IMR-90 (cell line): Measurements from ENCODE around the gene DRC7. TPM values are rescaled to one million over a fixed set of nuclear protein-coding genes. Genes with fewer than 3 reads are reported as not detected.

ENCODE experiments used
- ATAC-seq: fragments of 200-7000 bp; cut with Tn5 transposase; 2 replicates; pipeline ENCODE4 v1.9.1; 2020; ENCODE audit warnings: low read depth, mild to moderate bottlenecking, moderate library complexity
- BruUV-seq: library from RNA; stranded (reverse); fragments of 400-500 nt; replicated peaks from 2 replicates; lab custom pipeline; 2021; lab: Mats Ljungman, UMichigan
- CTCF ChIA-PET: fragments of 300-600 bp; formaldehyde crosslinking; extraction: SDS; loops from one replicate; lab custom pipeline; 2021; ENCODE audit warnings: antibody characterized with exemption; lab: Yijun Ruan, JAX
- POLR2A ChIA-PET: fragments of 300-600 bp; sonication (Branson Sonifier 250); formaldehyde crosslinking; loops from one replicate; lab custom pipeline; 2022; ENCODE audit warnings: antibody characterized with exemption; ENCODE audit not compliant: unreplicated experiment; lab: Charles Lee
- DNase-seq: peaks from one replicate; pipeline ENCODE4 v3.0.0; 2013
- H2AFZ ChIP-seq: replicated peaks from 2 replicates; pipeline ENCODE3; 2013; ENCODE audit warnings: low read length, mild to moderate bottlenecking; ENCODE audit not compliant: poor library complexity
- H2AK5ac ChIP-seq: 2 replicates; pipeline ENCODE4 v1.6.1; 2013; ENCODE audit warnings: low read depth, low read length, inconsistent platforms
- H2AK9ac ChIP-seq: replicated peaks from 2 replicates; pipeline ENCODE3; 2013; ENCODE audit warnings: mild to moderate bottlenecking, low read depth, low read length, moderate library complexity; ENCODE audit not compliant: poor library complexity
- H2BK120ac ChIP-seq: 2 replicates; pipeline ENCODE4 v1.6.1; 2013; ENCODE audit warnings: low read depth, low read length, inconsistent platforms
- H2BK15ac ChIP-seq: 3 replicates; pipeline ENCODE4 v1.6.1; 2013; ENCODE audit warnings: low read depth, low read length, inconsistent platforms
- H2BK20ac ChIP-seq: 2 replicates; pipeline ENCODE4 v1.6.1; 2013; ENCODE audit warnings: low read depth, mild to moderate bottlenecking, inconsistent platforms, low read length, moderate library complexity
- H2BK5ac ChIP-seq: 2 replicates; pipeline ENCODE4 v1.6.1; 2013; ENCODE audit warnings: mild to moderate bottlenecking, low read depth, low read length, inconsistent platforms; ENCODE audit not compliant: poor library complexity, severe bottlenecking
- H3K14ac ChIP-seq: replicated peaks from 2 replicates; pipeline ENCODE4 v1.6.1; 2013; ENCODE audit warnings: low read depth, low read length, inconsistent platforms
- H3K18ac ChIP-seq: 2 replicates; pipeline ENCODE4 v1.6.1; 2013; ENCODE audit warnings: low read depth, low read length, control low read depth
- H3K23ac ChIP-seq: 2 replicates; pipeline ENCODE4 v1.6.1; 2013; ENCODE audit warnings: low read depth, low read length, inconsistent platforms
- H3K27ac ChIP-seq: 2 replicates; pipeline ENCODE4 v1.5.1; 2013; ENCODE audit warnings: mild to moderate bottlenecking, control low read depth, low read length; ENCODE audit not compliant: insufficient read depth
- H3K27me3 ChIP-seq: 2 replicates; pipeline ENCODE4 v1.6.1; 2013; ENCODE audit warnings: low read length; ENCODE audit not compliant: control insufficient read depth, insufficient read depth
- H3K36me3 ChIP-seq: 2 replicates; pipeline ENCODE4 v1.6.1; 2013; ENCODE audit warnings: low read length, mixed read lengths; ENCODE audit not compliant: control insufficient read depth, insufficient read depth
- H3K4ac ChIP-seq: 2 replicates; pipeline ENCODE4 v1.6.1; 2013; ENCODE audit warnings: low read depth, low read length, inconsistent platforms
- H3K4me1 ChIP-seq: 2 replicates; pipeline ENCODE4 v1.6.1; 2013; ENCODE audit warnings: low read length, mixed read lengths; ENCODE audit not compliant: control insufficient read depth, insufficient read depth
- H3K4me2 ChIP-seq: 2 replicates; pipeline ENCODE4 v1.6.1; 2013; ENCODE audit warnings: low read depth, mild to moderate bottlenecking, control low read depth, low read length, moderate library complexity
- H3K4me3 ChIP-seq: 2 replicates; pipeline ENCODE4 v1.5.1; 2013; ENCODE audit warnings: low read depth, mild to moderate bottlenecking, control low read depth, low read length, moderate library complexity; ENCODE audit not compliant: insufficient read depth
- H3K56ac ChIP-seq: 2 replicates; pipeline ENCODE4 v1.6.1; 2013; ENCODE audit warnings: low read length, inconsistent platforms; ENCODE audit not compliant: insufficient read depth; ENCODE audit errors: extremely low read depth
- H3K79me1 ChIP-seq, 2 experiments: 2 replicates each; pipeline ENCODE4 v1.6.1; 2013; ENCODE audit warnings: low read length in 2 of 2, inconsistent platforms in 1 of 2, low read depth in 1 of 2
- H3K9ac ChIP-seq: 2 replicates; pipeline ENCODE4 v1.6.1; 2013; ENCODE audit warnings: low read depth, low read length, control low read depth
- H3K9me1 ChIP-seq: 2 replicates; pipeline ENCODE4 v1.6.1; 2013; ENCODE audit warnings: low read length, inconsistent platforms; ENCODE audit not compliant: insufficient read depth
- H3K9me3 ChIP-seq: 2 replicates; pipeline ENCODE4 v1.6.1; 2013; ENCODE audit warnings: low read length; ENCODE audit not compliant: control insufficient read depth, insufficient read depth
- H4K20me1 ChIP-seq: 2 replicates; pipeline ENCODE4 v1.6.1; 2013; ENCODE audit warnings: low read length, inconsistent platforms; ENCODE audit not compliant: insufficient read depth
- H4K5ac ChIP-seq: 2 replicates; pipeline ENCODE4 v1.6.1; 2013; ENCODE audit warnings: mild to moderate bottlenecking, low read depth, low read length, control low read depth
- H4K8ac ChIP-seq, 2 experiments: 2 replicates each; pipeline ENCODE4 v1.6.1; 2013; ENCODE audit warnings: low read depth in 2 of 2, low read length in 2 of 2, control low read depth in 1 of 2, inconsistent platforms in 1 of 2
- H4K91ac ChIP-seq: 2 replicates; pipeline ENCODE4 v1.6.1; 2013; ENCODE audit warnings: low read depth, low read length, inconsistent platforms; ENCODE audit not compliant: insufficient read depth
- BHLHE40 ChIP-seq: fragments of 150-350 bp; IDR thresholded peaks from 2 replicates; pipeline ENCODE4 v1.6.1; 2016; ENCODE audit warnings: mild to moderate bottlenecking, low read depth, low read length
- FOS ChIP-seq: fragments of 150-350 bp; IDR thresholded peaks from 2 replicates; pipeline ENCODE4 v1.6.1; 2016; ENCODE audit warnings: low read depth, low read length
- MAFK ChIP-seq: IDR thresholded peaks from 2 replicates; pipeline ENCODE4 v1.6.1; 2012; ENCODE audit warnings: low read depth, low read length, improper control_type of control experiment
- MAZ ChIP-seq: IDR thresholded peaks from 2 replicates; pipeline ENCODE4 v1.6.1; 2012; ENCODE audit warnings: low read depth, mild to moderate bottlenecking, low read length, improper control_type of control experiment, moderate library complexity, borderline replicate concordance
- POLR2A ChIP-seq: IDR thresholded peaks from 2 replicates; pipeline ENCODE4 v1.6.1; 2012; ENCODE audit warnings: mild to moderate bottlenecking, low read depth, low read length
- RAD21 ChIP-seq: IDR thresholded peaks from 2 replicates; pipeline ENCODE4 v1.6.1; 2012; ENCODE audit warnings: low read length, improper control_type of control experiment
- RFX5 ChIP-seq: IDR thresholded peaks from 2 replicates; pipeline ENCODE4 v1.8.0; 2012; ENCODE audit warnings: low read depth, mild to moderate bottlenecking, low read length, moderate library complexity
- SMC3 ChIP-seq: fragments of 150-350 bp; IDR thresholded peaks from 2 replicates; pipeline ENCODE4 v1.6.1; 2016; ENCODE audit warnings: low read depth, mild to moderate bottlenecking, antibody characterized with exemption, low read length, moderate library complexity
- USF2 ChIP-seq: fragments of 150-350 bp; IDR thresholded peaks from 2 replicates; pipeline ENCODE4 v1.6.1; 2017; ENCODE audit warnings: mild to moderate bottlenecking, antibody characterized with exemption, low read length, low read depth
- WGBS, 2 experiments: methylation state at CpG; one replicate each; pipeline versions ENCODE4 v1.1.5 to v1.1.7; 2013; ENCODE audit warnings: missing lambda C conversion rate in 2 of 2; ENCODE audit not compliant: insufficient read length in 1 of 2; ENCODE audit errors: extremely low coverage in 2 of 2; 5-methylcytosine and 5-hydroxymethylcytosine counted together
- dilution Hi-C: fragments of 300-500 bp; cut with HindIII; formaldehyde crosslinking; loops from one replicate; pipeline ENCODE4 v1.14.3; 2018; ENCODE audit warnings: low sequenced_read_pairs; ENCODE audit not compliant: unreplicated experiment
- in situ Hi-C: fragments of 300-500 bp; cut with MboI; formaldehyde crosslinking; loops from 3 replicates; pipeline ENCODE4 v1.14.3; 2019; ENCODE audit warnings: low sequenced_read_pairs, inconsistent platforms, mixed read lengths
- intact Hi-C: fragments of 100-400 bp; cut with micrococcal nuclease; formaldehyde crosslinking; loops from 2 replicates; pipeline ENCODE4 v1.10.0; 2022
- polyA plus RNA-seq, 3 experiments: library from polyadenylated mRNA; depleted of rRNA; stranded (reverse); fragments of >200 nt; gene quantifications; 2 replicates each; pipeline ENCODE4 v1.2.3, GENCODE V29; 2012; ENCODE audit warnings: low replicate concordance in 1 of 3
- total RNA-seq: library from RNA; depleted of rRNA; stranded (reverse); fragments of >200 nt; gene quantifications from 2 replicates; pipeline ENCODE4 v1.2.3, GENCODE V29; 2012

DRC7 gene
- total and polyA plus RNA-seq, 2 of the 4 experiments (the other 2 are of a cell fraction) = not detected

DNA sequence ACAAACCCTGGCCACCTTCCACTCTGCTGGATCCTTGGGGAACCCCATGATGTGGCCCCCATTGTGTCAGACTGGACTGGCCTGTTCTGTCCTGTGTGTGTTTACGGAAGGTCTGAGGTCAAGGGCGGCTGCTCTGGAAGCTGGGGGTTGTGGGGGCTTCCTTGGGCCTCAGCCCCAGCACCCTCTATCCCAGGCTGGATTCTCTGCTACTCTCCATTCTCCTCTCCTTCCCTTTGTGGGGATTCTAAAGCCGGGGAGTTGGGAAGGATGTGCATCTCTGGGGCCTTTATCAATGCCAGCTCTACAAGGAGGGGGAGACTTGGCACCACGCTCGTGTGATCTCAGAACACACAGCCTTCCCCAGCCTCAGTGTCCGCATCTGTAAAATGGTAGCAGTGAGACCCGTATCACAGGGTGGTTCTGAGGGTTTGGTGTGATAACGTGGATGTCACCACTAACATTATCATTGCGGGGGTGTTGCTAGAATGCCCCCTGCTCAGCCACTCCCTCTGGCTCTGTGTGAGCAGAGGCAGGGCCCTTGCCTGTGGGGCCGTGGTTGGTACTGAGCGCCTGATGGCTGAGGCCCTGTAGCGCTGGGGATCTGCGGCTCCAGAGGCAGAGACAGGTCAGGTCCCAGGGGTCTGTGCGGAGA is 48.1 kb upstream of the DRC7 start:
- ChIA-PET POLR2A (no interaction called here), CTCF (interaction anchor here (1.1 kb wide), 1 partner anchor 71 kb away, joined by 3 read pairs; no protein-coding TSS in a partner anchor)
- 90% methylated on average over 2 of the region's 14 CpGs; no CpG with 5 or more reads in 1 of the 2 experiments for WGBS, 2 experiments
- H2BK120ac ChIP-seq = no peak overlapping the region; the same call in 1 of the 2 replicates
- H4K20me1 ChIP-seq = no peaks in the 10 kb centered on the region
- no peak overlapping the region for H3K4me2 ChIP-seq
- no peak overlapping the region for H2BK5ac ChIP-seq
- no peaks in the 10 kb centered on the region for H3K9me3 ChIP-seq
- in situ Hi-C loops (no loop called here), intact Hi-C loops (loop anchor here (10.0 kb wide), 1 partner anchor 358 kb away; the partner anchor contains the start of genes USB1 and ZNF319), dilution Hi-C loops (no loop called here)
- no peak overlapping the region for H3K27ac ChIP-seq
- TF ChIP-seq POLR2A (no peak), RFX5 (no peak), USF2 (no peak), BHLHE40 (no peak), MAFK (no peak), RAD21 (no peak), SMC3 (no peak), FOS (no peak), MAZ (no peak)
- H2AK5ac ChIP-seq = peak overlapping the region; percentile 71
- H4K91ac ChIP-seq = peak overlapping the region; percentile 41
- no peak overlapping the region for H4K5ac ChIP-seq
- no peak overlapping the region for H2BK20ac ChIP-seq
- no peak overlapping the region for H3K4me3 ChIP-seq
- H3K56ac ChIP-seq = no peak overlapping the region
- peaks cover 8% of the 10 kb centered on the region for H3K4me1 ChIP-seq
- no peak overlapping the region for H3K23ac ChIP-seq
- ATAC-seq = no peak
- H3K79me1 ChIP-seq = no peaks in the 10 kb centered on the region
- no peak overlapping the region for H2BK15ac ChIP-seq
- H2AFZ ChIP-seq = peak overlapping the region; percentile 53
- H3K27me3 ChIP-seq = no peaks in the 10 kb centered on the region
- no peaks in the 10 kb centered on the region for H3K36me3 ChIP-seq
- DNase-seq = no peak
- H2AK9ac ChIP-seq = peak overlapping the region; percentile 60
- no TSS peak for BruUV-seq
- H4K8ac ChIP-seq = peak overlapping the region; percentile 49 to 54; a peak in 2 of 4 replicates
- H3K9me1 ChIP-seq = peaks cover 19% of the 10 kb centered on the region
- H3K14ac ChIP-seq = no peak overlapping the region
- no peak overlapping the region for H3K9ac ChIP-seq
- no peak overlapping the region for H3K4ac ChIP-seq
- H3K18ac ChIP-seq = no peak overlapping the region
